GM20000 (cell line): ENCODE results near the gene UTP25.
"Not testable (repeated sequence)": the region's sequence is repeated elsewhere in the genome, so short reads cannot be mapped to it uniquely, and the experiment has no call there.

Experiments
- DNase-seq: peaks from one replicate; pipeline ENCODE4 v3.0.0; 2012; ENCODE audit warnings: low spot score
- TF ChIP-seq, protein P1 (sequence below): IDR thresholded peaks from 2 replicates; pipeline ENCODE4 v1.5.1; 2012; ENCODE audit warnings: mild to moderate bottlenecking, control low read depth; ENCODE audit errors: extremely low read depth, missing control alignments

The UTP25 gene

DNA sequence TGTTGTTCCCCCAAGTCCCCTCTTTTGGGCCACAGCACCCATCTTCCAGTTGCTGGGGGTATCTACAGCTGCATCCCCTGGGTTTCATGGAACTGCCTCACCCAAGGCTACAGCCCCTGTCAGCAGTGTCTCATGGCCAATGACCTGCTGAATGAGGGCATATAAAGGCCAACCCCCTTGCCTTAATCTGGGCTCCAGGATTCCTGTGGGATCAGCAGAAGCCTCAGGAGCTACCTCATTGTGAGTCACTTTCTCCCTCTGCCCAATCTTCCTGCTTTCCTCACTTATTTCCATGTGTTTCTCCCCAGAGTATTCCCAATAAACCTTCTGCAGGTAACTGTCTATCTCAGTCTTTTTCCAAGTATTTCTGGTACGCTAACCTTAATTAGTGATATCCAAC is 73.0 kb downstream of the UTP25 start:
- TF ChIP-seq, protein P1, sequence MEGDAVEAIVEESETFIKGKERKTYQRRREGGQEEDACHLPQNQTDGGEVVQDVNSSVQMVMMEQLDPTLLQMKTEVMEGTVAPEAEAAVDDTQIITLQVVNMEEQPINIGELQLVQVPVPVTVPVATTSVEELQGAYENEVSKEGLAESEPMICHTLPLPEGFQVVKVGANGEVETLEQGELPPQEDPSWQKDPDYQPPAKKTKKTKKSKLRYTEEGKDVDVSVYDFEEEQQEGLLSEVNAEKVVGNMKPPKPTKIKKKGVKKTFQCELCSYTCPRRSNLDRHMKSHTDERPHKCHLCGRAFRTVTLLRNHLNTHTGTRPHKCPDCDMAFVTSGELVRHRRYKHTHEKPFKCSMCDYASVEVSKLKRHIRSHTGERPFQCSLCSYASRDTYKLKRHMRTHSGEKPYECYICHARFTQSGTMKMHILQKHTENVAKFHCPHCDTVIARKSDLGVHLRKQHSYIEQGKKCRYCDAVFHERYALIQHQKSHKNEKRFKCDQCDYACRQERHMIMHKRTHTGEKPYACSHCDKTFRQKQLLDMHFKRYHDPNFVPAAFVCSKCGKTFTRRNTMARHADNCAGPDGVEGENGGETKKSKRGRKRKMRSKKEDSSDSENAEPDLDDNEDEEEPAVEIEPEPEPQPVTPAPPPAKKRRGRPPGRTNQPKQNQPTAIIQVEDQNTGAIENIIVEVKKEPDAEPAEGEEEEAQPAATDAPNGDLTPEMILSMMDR, result no peak
- DNase-seq, result no peak

DNA sequence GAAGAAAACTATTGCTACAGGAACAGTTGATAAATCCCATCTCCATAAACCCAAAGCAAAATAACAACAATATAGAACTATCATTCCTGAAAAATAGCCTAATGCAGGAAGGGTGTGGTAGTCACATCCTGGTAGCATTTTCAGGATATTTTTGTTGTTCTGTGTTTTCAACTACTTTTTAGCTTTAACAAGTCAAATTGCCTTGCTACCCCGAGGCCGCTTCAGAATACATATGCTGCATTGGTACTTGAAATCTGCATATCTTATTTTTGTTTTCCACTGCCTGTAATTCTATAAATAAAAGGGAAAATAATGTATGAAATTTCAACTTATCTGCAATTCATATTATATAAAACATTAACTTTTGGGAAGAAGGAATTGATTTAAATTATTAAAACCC is 73.4 kb downstream of the UTP25 start:
- DNase-seq, result no peak
- TF ChIP-seq, protein P1, result no peak

GRCh38 chr1:209904774-209905173 is 77.0 kb downstream of the UTP25 start:
- DNase-seq, result not testable (repeated sequence)
